NCI-H1436 (cell line): ENCODE results near the gene BCL2.
"Not testable (repeated sequence)": the region's sequence is repeated elsewhere in the genome, so short reads cannot be mapped to it uniquely, and the experiment has no call there.

Experiments
- DNase-seq: peaks from one replicate; lab custom pipeline; 2025; lab: John Stamatoyannopoulos, UW

Gene BCL2

GRCh38 chr18:63234432-63234831 lies 85.1 kb downstream of the BCL2 start:
- DNase-seq, result no peak

- DNase-seq, result no peak
Measured at GRCh38 chr18:63233334-63233733, 86.2 kb downstream of the BCL2 start.

GRCh38 chr18:63232826-63233225 lies 86.7 kb downstream of the BCL2 start:
- no peak for DNase-seq

DNA sequence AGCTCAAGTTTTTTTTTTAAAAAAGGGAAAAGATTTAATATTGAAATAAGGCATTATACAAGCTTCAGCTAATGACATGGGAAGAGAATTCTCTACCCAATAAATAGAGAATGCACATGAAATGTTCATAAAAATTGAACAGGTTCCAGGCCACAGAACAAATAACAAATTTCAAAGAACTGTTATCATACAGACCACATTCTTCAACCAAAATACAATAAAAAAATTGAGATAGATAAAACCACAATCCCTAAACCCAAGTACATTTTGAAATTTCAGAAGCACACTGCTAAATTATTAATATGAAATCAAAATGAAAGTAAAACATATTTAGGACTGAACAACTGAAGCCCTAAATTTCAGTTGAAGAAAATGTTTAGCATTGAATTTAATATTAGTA lies 89.6 kb downstream of the BCL2 start:
- no peak for DNase-seq

GRCh38 chr18:63225434-63225833 lies 94.1 kb downstream of the BCL2 start:
- no peak for DNase-seq

DNA sequence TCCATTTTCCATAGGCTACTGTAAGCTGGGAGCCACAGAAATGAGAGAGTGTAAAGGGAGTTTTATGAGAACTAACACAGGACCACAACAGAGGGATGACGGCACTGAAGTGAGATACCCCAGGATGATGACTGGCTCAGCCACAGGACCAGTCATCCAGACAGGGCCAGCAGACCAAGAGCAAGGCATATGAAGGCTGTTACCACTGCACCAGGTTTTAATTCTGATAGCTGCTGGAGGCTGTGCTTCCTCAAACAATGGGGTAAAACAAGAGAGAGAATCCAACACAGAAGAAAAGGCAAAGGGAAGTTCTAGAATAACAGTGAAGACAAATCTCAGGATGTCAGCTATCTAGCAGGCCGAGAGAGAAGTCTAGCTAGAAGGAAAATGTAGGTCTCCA lies 94.9 kb downstream of the BCL2 start:
- no peak for DNase-seq

DNA sequence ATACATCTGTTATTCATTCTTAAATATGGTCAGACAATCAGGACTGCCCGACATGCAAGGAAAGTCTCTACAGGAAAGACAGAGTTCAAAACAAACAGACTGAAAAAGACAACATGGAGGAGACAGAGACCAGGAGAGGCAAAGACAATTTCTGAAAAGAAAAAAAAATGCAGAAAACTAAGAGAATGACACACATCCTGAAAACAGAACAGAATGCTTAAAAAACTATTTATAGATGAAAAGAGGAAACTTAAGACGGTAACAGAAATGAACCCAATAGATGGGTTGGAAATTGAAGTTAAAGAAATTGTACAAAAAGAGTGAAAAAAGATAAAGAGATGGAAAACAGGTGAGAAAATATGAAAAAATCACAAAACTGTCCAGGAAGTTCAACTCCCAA lies 95.7 kb downstream of the BCL2 start:
- no peak for DNase-seq

DNA sequence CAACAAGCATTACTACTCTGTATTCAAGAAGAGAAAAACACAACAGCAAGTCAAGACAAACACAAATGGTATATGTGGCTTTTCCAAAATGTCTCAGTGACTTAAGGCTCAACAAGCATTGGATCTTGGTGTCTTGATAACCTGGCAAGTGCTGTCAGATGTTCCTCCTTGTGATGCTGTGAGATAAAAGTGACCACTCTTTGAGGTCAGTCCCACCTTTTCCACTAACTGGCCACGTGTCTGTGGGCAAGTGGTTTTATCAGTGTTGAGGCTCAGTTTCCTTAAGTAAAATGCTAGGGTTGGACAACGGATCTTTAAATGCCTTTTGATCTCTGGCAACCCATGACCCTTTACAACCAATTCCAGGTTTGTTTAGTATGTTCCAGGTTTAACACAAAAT lies 98.7 kb downstream of the BCL2 start:
- no peak for DNase-seq

GRCh38 chr18:63218472-63218871 lies 101.1 kb downstream of the BCL2 start:
- no peak for DNase-seq

DNA sequence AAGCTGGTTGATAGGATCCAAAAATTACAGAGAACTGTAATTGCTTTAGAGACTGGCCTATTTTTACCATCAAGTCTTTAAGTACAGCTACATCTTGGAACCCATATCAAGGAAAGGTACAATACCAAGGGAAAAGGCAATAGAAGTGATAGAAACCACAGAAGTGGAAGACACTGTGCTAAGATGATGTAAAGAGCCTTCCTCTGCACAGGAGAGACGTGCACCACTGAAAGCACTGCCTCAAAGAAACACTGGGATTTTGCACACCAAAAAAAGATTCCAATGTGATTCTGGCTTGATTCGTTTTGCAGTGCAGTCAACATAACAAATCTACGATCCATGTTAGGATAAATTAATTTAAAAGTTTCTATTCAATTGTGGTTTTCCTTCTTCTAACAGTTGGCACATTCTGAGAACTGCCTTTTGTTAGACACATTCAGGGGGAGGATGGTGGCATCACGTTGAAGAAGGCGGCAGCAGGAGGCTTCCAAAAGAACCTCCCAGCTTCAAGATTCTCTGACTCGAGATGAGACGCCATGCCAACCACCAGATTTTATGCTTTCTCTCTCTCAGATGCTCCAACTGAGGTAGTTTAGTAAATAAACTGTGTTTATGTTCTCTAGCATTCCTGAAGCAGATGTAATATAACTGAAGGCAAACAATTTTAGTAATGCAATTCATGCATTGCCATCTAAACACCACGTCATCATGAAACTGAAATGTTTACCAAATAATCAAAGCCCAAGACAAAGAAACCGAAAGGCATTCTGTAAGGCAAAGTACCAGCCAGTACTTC lies 102.9 kb downstream of the BCL2 start:
- DNase-seq, result no peak

DNA sequence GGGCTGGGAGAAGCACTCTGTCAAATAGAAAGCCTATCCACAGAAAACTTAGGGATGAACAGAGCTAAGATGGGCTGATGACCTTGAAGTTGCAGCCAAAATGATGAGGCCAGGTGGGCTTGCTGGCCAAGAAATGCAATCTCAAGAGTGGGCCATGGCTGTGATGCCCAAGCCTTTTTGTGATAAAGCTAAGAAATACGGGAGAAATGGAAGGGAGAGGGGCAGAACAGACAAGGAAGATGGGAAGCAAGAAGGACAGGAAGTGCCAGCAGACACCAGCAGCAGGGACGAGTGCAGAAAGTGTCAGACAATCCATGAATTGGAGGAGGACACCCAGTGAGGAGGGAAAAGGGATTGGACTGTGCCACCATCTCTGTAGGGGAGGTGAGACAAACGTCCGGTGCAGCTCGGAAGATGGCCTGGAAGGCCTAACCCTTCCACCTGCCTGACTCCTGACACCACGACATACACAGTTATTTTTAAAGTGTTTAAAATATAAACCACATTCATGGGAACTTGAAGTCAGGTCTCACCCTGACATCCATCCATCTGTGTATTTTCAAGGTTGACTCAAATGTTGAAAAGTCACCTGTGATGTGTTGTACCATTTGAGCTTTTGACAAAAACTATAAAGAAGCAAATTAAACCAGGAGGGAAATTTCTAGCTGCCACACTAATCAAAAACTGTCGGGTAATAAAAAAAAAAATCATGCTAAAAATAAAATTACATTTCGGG lies 105.5 kb downstream of the BCL2 start:
- no peak for DNase-seq

- DNase-seq, result no peak
Measured at GRCh38 chr18:63213331-63213900, 106.2 kb downstream of the BCL2 start.

GRCh38 chr18:63210521-63210920 lies 109.0 kb downstream of the BCL2 start:
- no peak for DNase-seq

- no peak for DNase-seq
Measured at GRCh38 chr18:63208676-63209075, 110.9 kb downstream of the BCL2 start.

- DNase-seq, result no peak
Measured at GRCh38 chr18:63207835-63208234, 111.7 kb downstream of the BCL2 start.

GRCh38 chr18:63207143-63207790 lies 112.3 kb downstream of the BCL2 start:
- DNase-seq, result peak; percentile 39

DNA sequence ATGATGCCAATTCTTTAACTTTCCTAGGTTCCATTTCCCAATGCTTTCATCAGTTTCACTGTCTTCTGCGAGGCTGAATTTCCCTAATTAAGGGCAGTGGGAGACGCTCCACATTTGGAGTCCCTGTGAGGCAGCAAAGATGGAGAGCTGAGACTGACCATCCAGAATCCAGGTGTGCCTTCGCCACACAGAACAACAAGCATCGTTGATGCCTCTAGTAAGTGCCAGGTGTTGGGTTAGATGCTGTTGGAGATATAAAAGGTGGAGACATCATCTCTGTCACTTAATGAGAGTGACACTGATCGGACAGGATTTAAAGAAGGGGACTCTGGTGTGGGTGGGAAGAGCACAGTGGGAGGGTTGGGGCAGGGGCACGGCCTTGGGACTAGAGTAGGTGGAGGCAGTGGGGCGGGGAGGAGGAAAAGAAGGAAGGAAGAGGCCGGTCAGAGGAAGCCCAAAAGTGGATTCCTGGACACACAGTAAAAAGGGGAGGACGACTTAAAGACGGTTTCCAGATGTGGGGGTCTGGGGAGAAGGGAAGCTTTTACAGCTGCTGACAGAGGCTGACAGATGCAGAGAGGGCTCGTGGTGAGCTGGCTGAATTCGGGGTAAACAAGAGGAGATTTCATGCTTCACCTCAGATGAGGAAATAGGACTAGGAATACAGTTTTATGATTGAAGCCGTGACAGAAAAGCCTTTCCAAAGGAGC lies 113.0 kb downstream of the BCL2 start:
- no peak for DNase-seq

DNA sequence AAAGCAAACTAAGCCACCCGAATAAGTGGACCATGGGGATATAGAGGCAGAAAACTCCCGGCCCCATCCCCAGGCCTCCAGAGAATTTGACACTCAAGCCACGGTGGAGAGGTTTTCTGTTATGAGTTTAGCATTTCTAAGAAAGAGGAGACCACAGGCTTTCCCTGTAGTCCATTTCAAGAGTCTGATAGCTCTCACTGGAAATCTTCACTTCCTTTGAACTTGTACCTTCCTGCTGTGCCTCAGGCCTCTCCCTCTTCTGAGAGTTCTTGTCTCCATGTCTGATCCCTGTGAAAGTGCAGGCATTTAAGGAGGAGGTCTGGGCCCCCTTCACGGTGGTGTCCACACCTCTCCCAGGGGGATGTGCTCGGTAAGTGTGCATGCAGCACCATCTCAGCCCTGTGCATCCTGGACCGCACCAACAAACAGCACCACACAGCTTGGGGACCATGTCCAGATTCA lies 113.7 kb downstream of the BCL2 start:
- no peak for DNase-seq

- DNase-seq, result no peak
Measured at GRCh38 chr18:63203497-63203896, 116.1 kb downstream of the BCL2 start.

DNA sequence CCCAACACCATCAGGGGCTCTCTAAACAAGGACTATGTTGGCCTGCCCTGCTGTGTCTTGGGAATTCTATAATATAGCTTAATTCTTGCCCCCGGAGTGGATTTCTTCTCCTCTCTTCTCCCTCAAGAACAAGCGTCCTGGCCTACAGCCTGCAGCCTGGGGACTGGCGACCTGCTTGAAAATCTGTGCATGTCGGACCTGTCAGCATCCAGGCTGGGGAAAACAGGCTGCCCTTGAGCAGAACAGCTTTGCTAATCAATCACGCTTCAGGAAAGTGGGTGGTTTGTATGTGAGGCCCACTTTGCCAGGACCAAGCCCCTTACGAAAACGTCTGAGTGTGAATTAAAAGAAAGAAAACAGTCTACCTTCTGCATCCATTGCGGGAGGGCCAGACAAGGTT lies 116.7 kb downstream of the BCL2 start:
- DNase-seq, result no peak

DNA sequence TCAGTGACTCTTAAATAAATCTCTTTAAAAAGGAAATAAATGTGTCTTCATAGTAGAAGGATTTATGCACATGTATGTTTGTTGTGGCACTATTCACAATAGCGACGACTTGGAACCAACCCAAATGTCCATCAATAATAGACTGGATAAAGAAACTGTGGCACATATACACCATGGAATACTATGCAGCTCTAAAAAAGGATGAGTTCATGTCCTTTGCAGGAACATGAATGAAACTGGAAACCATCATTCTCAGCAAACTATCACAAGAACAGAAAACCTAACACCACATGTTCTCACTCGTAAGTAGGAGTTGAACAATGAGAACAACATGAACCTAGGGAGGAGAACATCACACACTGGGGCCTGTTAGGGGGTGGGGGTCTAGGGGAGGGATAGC lies 118.1 kb downstream of the BCL2 start:
- DNase-seq, result not testable (repeated sequence)

GRCh38 chr18:63199743-63200241 lies 119.8 kb downstream of the BCL2 start:
- DNase-seq, result no peak
